ENCODE measurements around the gene TECTA.

The TECTA gene

GRCh38 chr11:121194731-121195596, 93.9 kb downstream of the TECTA start:
- peak; percentile 65 to 82 (median 74) for DNase-seq

GRCh38 chr11:121198491-121198890, 97.4 kb downstream of the TECTA start:
- no peak for DNase-seq

- no peak for DNase-seq
These were observed 98.5 kb downstream of the TECTA start for GRCh38 chr11:121199516-121199915.

GRCh38 chr11:121206810-121207209, 105.8 kb downstream of the TECTA start:
- DNase-seq, result no peak

- DNase-seq, result no peak
These were observed 106.6 kb downstream of the TECTA start for GRCh38 chr11:121207485-121208115.

- peak in 1 of 3 donors; percentile 4 for DNase-seq
These were observed 109.5 kb downstream of the TECTA start for GRCh38 chr11:121210445-121211080.

- no peak for DNase-seq
These were observed 110.6 kb downstream of the TECTA start for GRCh38 chr11:121211626-121212025.

- DNase-seq, result no peak
These were observed 111.7 kb downstream of the TECTA start for GRCh38 chr11:121212536-121213361.

GRCh38 chr11:121213362-121213893, 112.4 kb downstream of the TECTA start:
- DNase-seq, result no peak

GRCh38 chr11:121214861-121215260, 113.8 kb downstream of the TECTA start:
- no peak for DNase-seq

- DNase-seq, result no peak
These were observed 120.6 kb downstream of the TECTA start for GRCh38 chr11:121221496-121222200.

- no peak for DNase-seq
These were observed 122.1 kb downstream of the TECTA start for GRCh38 chr11:121223161-121223560.

- no peak for DNase-seq
These were observed 124.3 kb downstream of the TECTA start for GRCh38 chr11:121225382-121225781.

- DNase-seq, result no peak
These were observed 125.6 kb downstream of the TECTA start for GRCh38 chr11:121226415-121227263.

GRCh38 chr11:121228851-121229250, 127.8 kb downstream of the TECTA start:
- DNase-seq, result no peak

GRCh38 chr11:121229495-121230215, 128.6 kb downstream of the TECTA start:
- no peak for DNase-seq

- no peak for DNase-seq
These were observed 130.7 kb downstream of the TECTA start for GRCh38 chr11:121231576-121232278.

GRCh38 chr11:121235057-121235456, 134.0 kb downstream of the TECTA start:
- DNase-seq, result no peak
